Ishikawa (cell line): ENCODE measurements around the gene NTM.

Experiments
- EP300 ChIP-seq: IDR thresholded peaks from 2 replicates; pipeline ENCODE4 v1.6.1; 2012; ENCODE audit warnings: borderline replicate concordance
- REST ChIP-seq: IDR thresholded peaks from 2 replicates; pipeline ENCODE4 v1.6.1; 2012; ENCODE audit warnings: low read depth, mild to moderate bottlenecking
- TEAD4 ChIP-seq: IDR thresholded peaks from 2 replicates; pipeline ENCODE4 v1.6.1; 2012

DNA sequence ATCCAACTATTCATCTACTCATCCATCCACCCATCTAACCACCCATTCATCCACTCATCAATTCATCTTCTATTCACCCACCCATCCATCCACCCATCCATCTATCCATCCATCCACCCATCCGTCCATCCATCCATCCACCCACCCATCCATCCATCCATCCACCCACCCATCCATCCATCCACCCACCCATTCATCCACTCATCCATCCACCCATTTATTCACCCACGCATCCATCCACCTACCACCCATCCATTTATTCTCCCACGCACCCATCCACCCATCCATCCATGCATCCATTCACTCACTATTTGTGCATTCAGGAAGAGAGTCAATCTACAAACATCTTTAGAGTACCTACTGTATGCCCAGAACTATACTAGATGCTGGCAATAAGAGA is 482.3 kb downstream of the NTM start:
- TF ChIP-seq TEAD4 (no peak), EP300 (no peak), REST (no peak)
